Activated naive CD4-positive, alpha-beta T cell treated with Interleukin-2 at 50 U/mL for 16 hours (primary cell): Measurements from ENCODE around the gene CDK10.
"Not testable (repeated sequence)": the region's sequence is repeated elsewhere in the genome, so short reads cannot be mapped to it uniquely, and the experiment has no call there.

Experiments
- DNase-seq: peaks from one replicate; pipeline ENCODE4 v3.0.0-alpha.2; 2020

The CDK10 gene

DNA sequence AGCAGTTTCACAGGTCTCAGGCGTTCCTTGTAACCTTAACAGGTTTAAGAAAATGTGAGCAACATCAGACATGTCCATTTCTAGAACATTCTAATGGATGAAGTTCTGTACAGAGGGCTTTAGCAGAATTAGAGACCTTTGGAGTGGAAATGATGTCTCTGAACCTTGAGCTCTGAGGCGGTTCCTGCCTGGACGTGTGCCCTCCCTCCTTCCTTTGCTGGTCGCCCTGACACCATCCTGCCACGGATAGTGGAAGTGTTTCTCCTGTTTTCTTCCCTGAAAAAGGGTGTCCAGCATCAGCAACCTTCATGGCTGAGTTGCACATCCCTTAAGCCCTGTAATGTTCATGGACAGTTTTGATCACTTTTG is 17.7 kb upstream of the CDK10 start:
- DNase-seq = no peak

DNA sequence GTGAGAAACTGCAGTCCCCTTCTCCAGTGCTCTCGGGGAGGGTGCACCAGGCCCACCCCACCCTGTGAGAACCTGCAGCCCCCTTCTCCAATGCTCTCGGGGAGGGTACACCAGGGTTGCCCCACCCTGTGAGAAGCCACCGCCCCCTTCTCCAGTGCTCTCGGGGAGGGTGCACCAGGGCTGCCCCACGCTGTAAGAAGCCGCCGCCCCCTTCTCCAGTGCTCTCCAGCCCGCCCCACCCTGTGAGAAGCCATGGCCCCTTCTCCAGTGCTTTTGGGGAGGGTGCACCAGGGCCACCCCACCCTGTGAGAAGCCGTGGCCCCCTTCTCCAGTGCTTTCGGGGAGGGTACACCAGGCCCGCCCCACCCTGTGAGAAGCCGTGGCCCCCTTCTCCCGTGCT is 16.7 kb upstream of the CDK10 start:
- no peak for DNase-seq

DNA sequence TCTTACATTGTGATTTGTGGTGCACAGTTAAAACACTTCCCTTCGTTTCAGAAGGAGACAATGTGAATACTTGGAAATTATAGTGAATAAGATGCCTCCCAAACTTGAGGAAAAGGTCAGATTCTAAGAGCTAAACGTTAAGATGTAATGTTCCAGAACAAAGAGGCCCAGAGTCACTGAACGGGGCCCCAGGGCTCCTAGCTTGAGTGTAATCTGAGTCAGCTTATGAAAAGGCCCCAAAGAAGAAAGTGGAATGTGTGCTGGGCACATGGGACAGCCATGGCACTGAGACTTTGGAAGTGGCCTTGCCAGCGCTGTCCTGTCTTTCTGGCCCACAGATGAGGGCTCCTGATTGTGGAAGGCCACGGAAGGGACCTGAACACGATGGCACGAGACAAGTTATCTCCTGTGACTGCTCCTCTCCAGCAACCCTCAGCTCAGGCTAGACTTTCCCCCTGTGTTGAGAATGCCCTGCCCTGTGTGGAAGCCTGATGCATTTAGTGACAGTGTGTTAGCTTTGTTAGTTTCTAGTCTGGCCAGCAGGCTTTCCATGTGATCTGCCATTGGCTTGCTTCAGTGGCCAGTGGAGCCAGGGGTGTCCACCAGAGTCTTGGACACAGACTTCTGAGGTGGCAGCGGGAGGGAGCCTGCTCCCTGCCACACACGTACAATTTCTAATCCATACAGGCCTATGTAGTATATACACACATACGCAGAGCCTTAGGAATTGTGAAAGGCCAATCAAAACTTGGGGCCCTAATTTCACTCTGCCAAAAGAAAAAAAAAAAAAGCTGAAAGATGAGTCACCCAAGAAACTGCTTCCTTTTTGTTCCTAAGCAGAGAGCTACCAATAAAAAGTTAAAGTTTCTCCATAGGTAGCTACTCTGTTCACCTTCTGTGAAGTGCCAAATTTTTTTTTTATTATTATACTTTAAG is 15.7 kb upstream of the CDK10 start:
- no peak for DNase-seq

DNA sequence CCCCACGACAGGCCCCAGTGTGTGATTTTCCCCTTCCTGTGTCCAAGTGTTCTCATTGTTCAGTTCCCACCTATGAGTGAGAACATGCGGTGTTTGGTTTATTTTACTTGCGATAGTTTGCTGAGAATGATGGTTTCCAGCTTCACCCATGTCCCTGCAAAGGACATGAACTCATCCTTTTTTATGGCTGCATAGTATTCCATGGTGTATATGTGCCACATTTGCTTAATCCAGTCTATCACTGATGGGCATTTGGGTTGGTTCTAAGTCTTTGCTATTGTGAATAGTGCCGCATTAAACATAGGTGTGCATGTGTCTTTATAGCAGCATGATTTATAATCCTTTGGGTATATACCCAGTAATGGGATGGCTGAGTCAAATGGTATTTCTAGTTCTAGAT is 14.9 kb upstream of the CDK10 start:
- DNase-seq = not testable (repeated sequence)

DNA sequence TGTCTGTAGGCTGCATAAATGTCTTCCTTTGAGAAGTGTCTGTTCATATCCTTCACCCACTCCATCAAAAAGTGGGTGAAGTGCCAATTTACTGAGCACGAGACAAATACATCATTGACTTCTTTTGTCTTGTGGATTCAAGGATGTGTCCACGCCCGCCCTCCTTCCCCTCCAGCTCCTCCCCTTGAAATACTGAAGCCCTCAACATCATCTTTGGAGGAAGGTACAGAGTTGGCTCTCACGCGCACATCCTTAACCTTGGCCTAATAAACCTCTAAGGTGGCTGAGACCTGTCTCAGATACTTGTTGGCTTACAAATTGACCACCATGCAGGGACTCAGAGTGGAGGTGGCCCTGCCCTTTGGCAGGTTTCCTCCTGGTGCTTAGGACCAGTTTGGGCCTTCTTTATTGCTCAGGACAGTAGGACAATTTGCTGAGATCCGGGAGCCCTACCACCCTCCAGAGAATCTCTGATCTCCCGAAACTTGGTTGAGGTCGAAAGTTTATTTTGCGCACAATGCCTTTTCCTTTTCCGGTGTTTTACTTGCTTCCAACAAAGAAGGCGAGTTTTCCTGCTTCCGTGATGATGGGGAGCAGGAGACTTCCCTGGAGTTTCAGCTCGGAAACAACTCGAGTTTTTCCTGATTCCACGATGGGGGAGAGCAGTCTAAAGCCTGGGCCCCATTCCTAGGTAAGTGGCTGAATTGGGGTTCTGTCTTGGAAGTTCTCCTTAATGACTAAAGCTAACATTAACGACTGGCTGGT is 14.1 kb upstream of the CDK10 start:
- no peak for DNase-seq

DNA sequence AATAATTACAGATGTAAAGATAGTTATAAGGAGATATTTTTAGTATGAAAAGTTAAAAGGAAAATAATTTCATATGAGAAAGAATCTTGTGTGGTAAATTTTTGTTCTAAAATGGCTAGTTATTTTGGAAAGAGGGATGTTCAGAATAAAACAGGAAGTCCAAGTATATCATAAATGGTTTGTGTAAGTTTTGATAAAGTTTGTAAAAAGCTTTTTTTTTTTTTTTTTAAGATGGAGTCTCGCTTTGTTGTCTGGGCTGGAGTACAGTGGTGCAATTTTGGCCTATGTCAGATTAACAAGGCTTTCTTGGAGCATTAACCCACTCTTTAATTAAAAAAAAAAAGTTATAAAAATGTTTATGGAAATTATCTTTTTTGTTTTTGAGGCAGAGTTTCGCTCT is 8.2 kb upstream of the CDK10 start:
- DNase-seq = no peak

DNA sequence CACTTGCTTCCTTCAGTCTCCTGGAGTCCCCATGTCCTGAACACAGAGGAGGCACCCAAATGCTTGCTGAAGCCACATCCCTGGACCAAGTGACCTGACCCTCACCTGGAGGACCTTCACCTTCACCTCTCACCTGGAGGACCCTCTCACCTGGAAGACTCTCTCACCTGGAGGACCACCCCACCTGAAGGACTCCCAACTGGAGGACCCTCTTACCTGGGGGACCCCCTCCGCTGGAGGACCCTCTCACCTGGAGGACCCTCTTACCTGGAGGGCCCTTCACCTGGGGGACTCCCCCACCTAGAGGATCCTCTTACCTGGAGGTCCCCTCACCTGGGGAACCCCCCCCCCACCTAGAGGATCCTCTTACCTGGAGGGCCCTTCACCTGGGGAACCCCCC is 573 bp upstream of the CDK10 start:
- DNase-seq = no peak

DNA sequence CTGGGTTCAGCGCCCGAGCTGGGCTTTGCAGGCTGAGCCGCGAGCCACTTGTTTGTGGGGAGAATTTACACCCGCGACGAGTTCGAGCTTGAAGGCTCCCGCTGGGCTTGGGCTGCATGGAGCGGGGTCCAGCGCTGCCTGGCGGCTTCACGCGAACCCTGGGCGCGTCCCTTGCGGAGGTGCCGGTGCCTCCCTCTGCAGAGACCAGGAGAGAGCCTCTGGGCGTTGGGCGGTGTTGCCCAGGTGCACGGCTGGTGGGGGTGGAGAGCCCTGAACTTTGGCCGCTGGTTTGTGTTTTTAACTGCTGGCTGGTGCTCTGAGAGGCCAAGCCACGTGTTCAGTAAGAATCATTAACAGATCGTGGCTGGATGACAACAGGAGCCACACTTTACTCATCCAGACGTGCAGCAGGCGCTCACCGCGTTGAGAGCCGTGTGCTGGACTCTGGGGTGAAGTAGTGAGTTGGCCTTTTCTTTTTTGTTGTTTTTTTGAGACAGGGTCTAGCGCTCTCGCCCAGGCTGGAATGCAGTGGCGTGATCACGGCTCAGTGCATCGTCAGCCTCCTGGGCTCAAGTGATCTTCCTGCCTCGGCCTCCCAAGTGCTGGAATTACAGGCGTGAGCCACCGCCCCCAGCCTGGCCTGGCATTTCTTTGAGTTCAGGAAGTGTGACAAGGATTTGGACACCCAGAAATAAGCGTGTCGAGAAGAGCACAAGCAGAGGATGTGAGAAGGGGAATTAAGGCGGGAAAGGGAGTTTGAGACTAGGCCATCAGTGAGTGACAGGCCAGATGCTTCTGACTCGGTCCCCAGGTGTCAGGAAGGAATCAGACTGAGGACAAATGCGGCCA is 827 bp downstream of the CDK10 start:
- no peak for DNase-seq

DNA sequence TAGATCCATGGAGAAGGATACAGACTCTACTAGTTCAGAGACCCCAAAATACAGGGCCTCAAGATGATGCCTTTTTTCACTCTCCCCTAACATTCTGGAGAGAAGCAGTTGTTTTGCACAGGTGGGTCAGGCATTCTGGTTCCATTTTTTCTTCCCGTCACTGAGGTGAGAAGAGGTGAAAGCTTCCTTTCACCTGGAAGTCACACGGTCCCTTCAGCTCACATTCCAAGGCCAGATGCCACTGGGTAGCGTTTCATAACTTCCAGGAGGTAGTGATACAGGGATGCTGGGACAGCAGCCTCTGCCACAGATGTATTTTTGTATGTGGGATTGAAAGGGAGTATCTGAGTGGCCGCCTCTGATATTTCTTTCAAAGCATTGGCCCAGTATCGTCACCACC is 1.9 kb downstream of the CDK10 start:
- no peak for DNase-seq

DNA sequence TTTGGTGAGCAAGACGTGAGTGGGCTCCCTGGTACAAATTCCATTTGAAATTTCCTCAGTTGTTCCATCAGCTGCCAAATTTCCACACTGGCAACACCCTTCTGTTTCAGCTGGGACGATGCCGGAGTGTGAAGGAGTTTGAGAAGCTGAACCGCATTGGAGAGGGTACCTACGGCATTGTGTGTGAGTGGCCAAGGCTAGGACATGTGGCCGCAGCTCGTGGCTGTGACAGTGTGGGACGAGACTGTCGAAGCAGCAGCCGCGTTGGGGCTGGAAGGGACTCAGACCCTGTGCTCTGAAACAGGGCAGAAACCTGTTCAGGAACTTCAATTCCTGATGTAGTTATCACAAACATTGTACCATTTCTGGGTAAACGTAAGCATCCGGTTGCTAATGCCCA is 2.7 kb downstream of the CDK10 start:
- no peak for DNase-seq

DNA sequence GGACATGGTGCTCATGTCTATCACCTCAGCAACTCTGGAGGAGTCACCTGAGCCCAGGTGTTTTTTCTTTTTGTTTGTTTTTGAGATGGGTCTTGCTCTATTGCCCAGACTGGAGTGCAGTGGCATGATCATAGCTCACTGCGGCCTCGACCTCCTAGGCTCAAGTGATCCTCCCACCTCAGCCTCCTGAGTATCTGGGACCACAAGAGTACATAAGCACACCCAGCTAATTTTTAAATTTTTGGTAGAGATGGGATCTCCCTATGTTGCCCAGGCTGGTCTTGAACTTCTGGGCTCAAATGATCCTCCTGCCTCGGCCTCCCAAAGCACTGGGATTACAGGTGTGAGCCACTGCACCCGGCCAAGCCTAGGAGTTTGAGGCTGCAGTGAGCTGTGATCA is 3.1 kb downstream of the CDK10 start:
- DNase-seq = not testable (repeated sequence)

DNA sequence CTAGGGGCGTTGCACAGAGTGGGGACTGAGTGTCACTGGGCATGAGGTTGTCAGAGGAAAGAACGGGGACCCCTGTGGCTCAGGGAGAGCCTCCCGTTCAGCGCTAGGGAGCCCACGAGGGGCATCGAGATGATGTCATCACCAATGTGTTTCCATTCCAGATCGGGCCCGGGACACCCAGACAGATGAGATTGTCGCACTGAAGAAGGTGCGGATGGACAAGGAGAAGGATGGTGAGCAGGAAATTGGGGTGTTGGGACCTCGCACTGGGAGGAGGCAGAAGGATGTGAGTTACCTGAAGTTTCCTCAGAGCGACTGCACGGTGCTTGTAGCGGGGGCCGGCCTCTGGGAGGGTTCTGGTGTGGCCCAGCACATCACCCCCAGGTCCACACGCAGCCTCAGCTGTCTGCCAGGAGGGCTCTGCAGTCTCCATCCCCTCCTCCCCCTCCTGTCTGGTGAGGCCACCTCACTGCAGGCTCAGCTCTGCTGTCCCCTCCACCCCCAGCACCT is 4.0 kb downstream of the CDK10 start:
- no peak for DNase-seq

DNA sequence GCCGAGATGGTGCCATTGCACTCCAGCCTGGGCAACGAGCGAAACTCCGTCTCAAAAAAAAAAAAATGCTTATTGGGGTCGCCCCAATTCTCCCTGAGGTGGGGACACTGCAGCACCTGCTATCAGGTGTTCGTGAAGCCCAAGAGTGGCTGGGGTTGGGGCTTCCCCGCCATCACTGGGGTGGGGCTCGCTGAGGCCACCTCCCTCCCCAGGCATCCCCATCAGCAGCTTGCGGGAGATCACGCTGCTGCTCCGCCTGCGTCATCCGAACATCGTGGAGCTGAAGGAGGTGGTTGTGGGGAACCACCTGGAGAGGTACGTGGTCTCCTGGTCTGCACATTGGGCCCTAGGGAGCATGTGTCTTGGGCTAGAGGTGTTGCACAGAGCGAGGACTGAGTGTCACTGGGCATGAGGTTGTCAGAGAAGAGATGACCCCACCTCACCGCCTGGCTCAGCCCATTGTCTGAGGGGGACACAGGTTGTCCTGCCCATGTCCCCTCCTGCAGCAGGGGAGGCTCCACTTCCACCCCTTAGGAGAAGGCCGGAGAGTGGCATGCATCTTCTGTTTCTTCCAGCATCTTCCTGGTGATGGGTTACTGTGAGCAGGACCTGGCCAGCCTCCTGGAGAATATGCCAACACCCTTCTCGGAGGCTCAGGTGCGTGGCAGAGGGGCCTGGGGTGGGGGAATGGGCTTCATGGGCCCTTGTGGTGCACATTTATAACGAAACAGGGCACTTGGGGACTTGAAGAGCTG is 4.9 kb downstream of the CDK10 start:
- DNase-seq = no peak

DNA sequence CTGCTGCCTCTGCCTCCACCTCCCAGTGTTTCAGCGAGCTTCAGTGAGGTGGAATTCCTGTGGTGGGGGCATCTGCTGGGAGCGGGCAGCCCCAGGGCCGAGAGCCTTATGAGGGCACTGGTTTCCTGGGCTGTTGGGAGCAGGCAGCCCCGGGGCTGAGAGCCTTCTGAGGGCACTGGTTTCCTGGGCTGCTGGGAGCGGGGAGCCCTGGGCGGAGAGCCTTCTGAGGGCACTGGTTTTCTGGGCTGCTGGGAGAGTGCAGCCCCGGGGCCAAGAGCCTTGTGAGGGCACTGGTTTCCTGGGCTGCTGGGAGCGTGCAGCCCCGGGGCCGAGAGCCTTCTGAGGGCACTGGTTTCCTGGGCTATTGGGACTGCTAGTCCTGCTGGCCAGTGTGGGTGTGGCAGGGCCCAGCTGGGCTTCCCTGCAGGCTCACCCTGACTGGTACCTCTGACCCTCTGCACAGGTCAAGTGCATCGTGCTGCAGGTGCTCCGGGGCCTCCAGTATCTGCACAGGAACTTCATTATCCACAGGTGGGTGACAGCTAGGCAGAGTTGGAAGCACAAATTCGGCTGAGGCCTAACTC is 5.6 kb downstream of the CDK10 start:
- DNase-seq = no peak

DNA sequence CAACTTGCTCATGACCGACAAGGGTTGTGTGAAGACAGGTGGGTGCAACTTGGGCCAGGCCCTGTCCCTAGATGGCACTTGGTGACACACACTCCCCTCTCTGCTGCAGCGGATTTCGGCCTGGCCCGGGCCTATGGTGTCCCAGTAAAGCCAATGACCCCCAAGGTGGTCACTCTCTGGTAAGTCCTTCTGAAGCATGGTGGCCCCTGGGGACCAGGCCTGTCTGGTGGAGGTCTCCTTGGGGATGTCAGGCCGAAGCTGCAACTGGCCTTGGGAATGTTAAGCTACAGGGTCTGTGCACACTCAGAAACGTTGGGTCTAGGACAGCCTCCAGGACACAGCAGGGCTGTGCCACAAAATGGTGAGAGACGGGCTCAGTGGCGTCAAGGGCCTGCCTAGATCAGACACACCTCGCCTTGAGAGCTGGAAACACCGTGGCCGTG is 6.8 kb downstream of the CDK10 start:
- DNase-seq = no peak

DNA sequence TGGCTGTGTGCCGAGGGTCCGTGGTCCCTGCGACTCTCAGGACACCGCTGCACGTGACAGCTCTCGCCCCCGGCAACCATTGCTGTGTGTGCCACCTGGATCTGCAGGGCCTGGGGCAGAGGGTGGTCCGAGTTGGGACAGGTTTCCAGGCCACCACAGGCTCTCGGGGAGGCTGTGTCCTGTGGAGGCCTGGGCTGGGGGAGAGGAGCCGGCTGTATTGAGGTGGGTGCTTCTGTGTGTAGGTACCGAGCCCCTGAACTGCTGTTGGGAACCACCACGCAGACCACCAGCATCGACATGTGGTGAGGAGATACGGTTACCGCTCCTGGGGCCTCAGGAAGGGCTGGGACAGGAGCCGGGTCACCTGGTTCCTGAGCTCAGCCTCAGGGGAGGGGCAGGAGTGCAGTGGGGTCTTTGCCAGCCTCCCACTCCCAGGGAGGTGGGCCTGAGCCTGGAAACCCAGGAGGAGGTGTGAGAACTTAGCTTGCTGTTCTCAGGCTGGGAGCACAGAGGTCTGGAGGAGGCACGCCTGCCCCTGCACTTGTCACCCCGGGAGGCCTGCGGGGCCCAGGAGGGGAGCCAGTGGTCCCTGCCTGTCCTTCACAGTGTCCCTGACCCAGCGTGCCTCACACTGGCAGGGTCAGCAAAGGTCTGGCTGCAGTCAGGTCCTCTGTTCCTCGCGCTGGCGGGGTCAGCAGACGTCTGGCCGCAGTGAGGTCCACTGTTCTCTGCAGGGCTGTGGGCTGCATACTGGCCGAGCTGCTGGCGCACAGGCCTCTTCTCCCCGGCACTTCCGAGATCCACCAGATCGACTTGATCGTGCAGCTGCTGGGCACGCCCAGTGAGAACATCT is 7.7 kb downstream of the CDK10 start:
- no peak for DNase-seq

DNA sequence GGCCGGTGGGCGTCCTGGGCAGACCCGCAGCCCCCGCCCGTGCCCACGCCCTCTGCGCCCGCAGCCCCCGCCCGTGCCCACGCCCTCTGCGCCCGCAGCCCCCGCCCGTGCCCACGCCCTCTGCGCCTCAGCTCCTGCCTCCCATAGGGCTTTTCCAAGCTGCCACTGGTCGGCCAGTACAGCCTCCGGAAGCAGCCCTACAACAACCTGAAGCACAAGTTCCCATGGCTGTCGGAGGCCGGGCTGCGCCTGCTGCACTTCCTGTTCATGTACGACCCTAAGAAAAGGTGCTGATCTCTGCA is 8.2 kb downstream of the CDK10 start:
- DNase-seq = not testable (repeated sequence)

DNA sequence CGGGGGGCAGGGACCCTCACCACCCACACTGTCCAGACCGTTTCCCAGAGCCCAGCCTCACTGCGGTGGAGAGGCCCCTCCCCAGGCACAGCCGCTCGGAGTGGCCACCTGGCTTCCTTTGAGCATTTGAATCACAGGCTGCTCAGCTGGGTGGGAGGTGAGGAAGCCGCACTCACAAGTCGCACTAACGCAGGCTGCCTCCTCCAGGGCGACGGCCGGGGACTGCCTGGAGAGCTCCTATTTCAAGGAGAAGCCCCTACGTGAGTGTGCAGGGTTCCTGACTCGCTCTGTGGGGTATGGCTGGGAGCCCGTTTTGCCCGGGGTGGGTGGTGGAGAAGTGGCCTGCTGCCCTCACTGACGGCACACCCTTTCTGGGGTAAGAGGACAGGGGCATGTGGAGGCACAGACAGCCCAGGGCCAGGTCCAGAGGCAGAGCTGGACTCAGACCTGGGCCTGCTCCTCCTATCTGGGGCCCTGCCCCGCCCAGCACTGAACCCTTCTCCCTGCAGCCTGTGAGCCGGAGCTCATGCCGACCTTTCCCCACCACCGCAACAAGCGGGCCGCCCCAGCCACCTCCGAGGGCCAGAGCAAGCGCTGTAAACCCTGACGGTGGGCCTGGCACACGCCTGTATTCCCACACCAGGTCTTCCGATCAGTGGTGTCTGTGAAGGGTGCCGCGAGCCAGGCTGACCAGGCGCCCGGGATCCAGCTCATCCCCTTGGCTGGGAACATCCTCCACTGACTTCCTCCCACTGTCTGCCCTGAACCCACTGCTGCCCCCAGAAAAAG is 8.8 kb downstream of the CDK10 start:
- no peak for DNase-seq

DNA sequence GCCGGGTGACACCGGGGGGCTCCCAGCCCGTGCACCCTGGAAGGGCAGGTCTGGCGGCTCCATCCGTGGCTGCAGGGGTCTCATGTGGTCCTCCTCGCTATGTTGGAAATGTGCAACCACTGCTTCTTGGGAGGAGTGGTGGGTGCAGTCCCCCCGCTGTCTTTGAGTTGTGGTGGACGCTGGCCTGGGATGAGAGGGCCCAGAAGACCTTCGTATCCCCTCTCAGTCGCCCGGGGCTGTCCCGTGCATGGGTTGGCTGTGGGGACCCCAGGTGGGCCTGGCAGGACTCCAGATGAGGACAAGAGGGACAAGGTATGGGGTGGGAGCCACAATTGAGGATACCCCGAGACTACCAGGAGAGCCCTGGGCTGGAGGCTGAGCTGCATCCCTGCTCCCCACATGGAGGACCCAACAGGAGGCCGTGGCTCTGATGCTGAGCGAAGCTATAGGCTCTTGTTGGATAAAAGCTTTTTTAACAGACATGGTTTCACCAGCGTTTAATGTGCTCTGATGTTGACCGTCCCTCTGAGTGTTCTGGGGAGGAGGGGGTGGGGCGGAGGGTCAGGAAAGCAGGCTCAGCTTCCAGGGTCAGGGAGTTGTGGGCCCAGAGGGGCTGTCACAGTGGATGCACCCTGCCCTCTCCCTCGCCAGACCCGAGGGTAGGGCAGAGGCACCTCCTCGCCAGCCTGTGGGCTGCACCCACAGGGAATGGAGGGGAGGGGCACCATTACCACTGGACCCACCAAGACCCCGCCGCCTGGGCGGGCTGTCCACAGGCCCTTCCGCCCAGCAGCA is 9.6 kb downstream of the CDK10 start:
- DNase-seq = no peak
